Stimulated activated CD8-positive, alpha-beta memory T cell treated with anti-CD3 and anti-CD28 coated beads, Interleukin-7, amount 100 ng/mL, for 24 hours (primary cell): ENCODE measurements around the gene WDR44.
"Not testable (repeated sequence)": the region's sequence is repeated elsewhere in the genome, so short reads cannot be mapped to it uniquely, and the experiment has no call there.

Source experiments
- DNase-seq: peaks from one replicate; pipeline ENCODE4 v3.0.0-alpha.2; 2020; ENCODE audit warnings: low read depth

WDR44 gene

DNA sequence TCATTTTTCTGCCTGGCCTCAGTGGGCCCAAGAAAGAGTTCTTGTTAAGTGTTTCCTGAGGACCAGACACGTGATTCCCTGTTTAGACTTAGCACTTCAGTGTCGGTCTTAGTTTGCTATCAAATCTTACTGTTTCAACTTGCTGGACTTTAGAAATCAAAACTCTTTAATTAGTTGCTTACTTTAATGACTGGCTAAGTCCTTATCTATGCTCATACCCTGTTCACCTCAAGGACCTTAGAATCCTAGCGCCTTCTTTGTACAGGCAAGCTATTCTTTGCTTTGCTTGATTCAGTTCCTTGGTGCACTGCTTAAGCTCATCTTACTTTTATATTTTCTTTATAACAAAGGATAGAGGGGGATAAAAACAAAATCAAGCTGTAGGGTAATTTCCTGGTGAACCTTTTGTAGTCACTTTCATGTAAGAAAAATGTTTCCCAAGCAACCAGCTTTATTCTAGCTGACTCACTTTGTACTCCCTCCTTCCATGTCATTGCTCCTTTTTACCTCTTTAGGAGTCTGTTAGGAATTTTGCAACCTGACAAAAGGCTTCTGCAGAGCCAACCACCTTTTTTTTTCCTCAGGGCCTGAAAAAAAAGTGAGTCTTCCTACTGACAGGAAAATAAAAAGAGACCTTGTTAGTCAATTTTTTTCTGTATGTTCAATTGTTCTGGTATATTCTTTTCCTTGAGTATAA is 14.7 kb downstream of the WDR44 start:
- no peak for DNase-seq

DNA sequence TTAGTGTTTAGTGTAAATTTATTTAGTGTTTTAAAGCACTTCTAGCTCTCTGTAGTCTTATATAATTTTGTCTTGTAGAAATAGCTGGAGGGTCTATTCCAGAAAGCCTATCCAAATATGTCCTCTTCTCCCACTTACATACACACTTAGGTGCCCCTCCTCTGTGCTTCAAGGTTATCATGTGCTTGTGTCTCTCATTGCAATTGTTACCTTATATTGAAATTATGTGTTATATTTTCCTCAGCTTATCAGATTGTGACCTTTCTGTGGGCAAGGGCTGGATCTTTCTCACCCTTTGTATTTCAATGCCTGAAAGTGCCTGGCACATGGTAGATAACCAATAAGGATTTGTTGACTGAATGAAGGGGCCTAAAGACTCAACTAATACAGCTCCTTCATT is 18.4 kb downstream of the WDR44 start:
- DNase-seq = no peak

DNA sequence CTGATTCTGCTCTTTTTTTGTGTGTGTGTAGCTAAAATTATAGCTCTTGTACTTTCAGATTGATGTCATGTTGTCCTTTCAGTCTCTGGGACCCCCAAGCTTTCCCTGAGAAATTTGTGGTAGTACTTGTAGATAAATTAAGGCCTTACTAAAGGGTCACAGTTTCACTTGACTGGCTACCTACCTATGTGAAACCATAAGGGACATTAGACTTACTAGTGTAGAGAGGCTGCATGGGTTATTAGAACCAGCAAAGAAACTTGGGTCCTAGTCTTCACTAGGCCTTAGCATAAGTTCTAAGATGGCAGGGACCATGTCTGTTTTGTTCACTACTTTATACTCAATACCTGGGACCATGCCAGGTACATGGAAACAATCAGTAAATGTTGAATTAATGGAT is 21.4 kb downstream of the WDR44 start:
- DNase-seq = no peak

DNA sequence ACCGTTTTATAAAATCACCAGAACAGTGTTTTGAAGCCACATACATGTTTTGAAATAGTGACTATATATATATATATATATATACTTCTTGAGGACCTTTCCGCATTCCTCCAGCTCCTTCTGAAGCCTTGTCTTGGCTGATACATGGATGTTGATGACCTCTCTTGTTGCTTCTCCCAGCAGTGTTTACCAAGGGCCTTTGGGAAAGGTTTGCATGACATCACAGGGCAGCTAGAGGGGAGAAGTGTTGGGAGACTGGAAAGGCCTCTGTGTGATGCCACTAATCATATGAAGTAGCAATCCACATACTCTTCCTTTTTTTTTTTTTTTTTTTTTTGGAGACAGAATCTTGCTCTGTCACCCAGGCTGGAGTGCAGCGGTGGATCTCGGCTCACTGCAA is 22.5 kb downstream of the WDR44 start:
- DNase-seq = no peak

DNA sequence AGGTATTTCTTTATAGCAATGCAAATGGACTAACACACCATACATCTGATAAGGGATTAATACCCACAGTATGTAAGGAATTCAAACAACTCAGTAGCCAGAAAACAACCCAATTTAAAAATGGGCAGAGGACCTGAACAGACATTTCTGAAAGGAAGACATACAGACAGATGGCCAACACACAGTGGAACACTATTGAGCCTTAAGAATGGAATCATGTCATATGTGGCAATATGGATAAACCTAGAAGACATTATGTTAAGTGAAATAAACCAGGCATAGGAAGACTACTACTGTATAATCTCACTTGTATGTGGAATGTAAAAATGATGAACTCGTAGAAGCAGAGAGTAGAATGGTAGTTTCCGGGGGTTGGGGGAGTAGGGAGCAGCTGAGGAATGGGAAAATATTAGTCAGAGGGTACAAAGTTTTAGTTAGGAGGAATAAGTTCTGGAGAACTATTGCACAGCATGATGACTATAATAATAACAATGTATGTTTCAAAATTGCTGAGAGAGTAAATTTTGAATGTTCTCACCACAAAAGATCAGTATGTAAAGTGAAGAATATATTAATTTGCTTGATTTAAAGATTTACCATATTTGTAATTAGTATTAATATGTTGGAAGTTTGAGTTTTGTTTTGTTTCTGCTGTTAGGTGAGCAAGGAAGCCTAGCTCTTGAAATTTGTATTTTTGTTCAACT is 25.2 kb downstream of the WDR44 start:
- DNase-seq = no peak

DNA sequence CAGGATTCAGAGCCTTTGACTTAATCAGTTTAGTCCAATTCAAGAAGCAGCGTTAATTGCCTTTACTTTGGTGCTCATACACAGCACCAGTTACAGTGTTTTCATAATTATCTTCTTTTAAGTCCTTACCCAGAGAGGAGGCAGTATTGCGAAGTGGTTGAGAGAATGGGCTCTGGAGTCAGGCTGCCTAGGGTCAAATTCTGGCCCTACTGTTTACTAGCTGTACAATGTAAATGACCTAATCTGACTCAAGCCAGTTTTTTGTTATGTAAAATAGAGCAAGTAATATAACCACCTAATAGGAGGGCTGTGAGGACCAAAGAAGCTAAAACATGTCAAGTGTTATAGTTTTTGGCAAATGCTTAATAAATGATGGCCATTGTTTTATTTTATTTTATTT is 27.6 kb downstream of the WDR44 start:
- no peak for DNase-seq

DNA sequence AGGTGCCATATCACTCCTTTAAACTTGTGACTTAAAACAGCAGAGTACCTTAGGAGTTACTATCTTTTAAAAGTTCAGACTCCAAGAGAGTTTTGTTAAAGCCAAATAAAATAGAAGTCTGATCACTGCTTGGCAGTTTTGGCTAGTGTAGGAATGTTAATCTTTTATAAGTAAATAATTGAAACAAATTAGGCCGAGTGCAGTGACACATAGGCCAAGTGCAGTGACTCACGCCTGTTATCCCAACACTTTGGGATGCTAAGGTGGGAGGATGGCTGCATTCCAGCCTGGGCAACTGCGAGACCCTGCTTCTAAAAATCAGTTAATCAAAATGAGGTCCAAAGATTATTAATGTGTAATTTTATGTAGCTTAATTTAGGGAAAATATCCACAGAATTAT is 37.2 kb downstream of the WDR44 start:
- no peak for DNase-seq

DNA sequence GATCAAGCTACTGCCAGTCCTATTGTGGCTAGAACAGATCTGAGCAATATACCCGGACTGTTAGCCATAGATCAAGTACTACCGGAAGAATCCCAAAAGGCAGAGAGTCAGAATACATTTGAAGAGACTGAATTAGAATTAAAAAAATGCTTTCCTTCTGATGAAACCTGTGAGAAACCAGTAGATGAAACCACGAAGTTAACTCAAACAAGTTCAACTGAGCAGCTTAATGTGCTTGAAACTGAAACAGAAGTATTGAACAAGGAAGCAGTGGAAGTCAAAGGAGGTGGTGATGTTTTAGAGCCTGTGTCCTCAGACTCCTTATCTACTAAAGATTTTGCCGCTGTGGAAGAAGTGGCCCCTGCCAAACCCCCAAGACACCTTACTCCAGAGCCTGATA is 46.8 kb downstream of the WDR44 start:
- DNase-seq = no peak

DNA sequence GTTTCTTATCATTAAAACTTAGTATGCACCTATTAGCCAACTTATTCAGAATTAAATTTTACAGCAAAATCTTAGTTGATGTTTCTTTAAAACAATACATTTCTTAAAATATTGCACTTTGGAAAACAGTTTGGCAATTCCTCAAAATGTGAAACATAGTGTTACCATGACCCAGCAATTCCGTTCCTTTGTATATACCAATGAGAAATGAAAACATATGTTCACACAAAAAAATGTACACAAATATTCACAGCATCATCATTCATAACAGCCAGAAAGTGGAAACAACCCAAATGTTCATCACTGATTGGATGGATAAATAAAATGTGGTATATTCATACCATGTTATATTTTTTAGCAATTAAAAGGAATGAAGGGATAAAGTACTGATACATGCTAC is 50.2 kb downstream of the WDR44 start:
- DNase-seq = no peak

DNA sequence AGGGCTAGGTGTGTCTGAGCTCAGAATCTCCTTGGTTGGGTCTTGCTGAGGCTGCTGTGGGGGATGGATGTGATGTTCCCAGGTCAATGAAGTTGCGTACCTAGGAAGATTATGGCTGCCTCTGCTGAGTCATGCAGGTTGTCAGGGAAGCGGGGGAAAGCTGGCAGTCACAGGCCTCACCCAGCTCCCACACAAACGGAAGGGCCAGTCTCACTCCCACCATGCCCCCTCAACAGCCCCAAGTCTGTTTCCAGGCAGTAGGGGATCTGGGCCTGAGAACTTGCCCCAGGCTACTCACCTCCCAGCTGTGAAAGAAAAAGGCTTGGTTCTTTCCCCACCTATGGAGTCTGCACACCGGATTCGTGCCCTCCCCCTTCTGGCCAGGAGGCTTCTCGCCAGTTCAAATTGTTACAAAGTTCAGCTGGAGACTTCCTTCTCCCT is 72.9 kb downstream of the WDR44 start:
- no peak for DNase-seq

DNA sequence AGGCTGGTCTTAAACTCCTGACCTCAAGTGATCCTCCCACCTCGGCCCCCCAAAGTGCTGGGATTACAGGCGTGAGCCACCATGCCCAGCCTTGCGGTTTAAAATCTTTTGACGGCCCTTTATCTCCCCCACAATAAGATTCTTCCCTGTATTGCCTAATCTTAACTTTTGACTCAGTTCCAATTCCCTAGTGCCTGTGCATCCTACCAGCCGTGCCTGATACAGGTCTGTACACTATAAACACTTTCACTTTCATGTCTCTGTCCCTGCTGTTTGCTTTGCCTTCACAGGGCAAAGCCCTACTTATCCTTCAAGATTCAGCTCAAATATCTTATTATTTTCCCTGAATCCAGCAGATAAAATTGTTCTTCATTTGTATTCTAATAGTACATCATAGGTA is 74.6 kb downstream of the WDR44 start:
- DNase-seq = no peak

DNA sequence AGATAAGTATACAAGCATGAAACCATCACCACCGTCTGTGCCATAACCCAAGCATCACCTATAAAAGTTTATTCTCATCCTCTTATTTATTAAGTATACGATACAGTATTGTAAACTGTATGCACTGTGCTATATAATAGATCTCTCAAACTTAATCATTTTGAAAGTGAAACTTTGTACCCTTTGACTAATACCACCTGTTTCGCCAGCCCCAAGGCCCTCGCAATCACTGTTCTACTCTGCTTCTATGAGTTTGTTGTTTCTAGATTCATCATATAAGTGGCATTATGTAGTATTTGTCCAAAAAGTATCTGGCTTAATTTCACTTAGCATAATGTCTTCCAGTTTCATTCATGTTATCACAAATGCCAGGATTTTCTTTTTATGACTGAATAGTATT is 77.7 kb downstream of the WDR44 start:
- no peak for DNase-seq

DNA sequence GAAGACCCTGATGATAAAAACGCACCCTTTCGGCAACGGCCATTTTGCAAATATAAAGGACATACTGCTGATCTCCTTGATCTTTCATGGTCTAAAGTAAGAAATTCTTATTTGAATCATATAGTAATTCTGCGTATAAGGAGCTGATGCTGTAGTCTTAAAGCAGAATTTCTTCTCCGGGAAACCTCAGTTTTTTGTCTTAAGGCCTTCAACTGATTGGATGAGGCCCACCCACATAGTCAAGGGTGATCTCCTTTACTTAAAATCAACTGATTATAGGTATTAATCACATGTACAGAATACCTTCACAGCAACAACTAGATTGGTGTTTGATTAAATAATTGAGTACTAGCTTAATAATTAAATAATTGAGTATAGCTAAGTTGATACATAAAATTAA is 86.9 kb downstream of the WDR44 start:
- DNase-seq = no peak

DNA sequence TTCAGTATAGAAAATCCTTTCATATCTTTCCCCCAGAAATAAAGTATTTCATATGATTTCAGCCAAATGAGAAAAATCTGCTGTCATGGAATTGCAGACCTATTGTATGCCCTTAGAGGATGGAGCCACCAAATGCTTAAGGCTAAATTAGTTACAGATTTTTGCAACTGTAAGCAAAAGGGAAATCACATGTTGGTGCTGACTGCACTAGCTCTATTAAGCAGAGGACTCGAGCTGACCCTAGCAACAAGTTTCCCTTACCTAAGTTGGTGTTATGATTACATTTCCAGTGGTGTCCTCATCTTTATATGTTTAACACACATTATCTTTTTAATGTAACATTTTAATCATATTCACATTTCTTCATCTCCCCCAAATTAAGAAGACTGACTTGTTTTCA is 91.4 kb downstream of the WDR44 start:
- no peak for DNase-seq

DNA sequence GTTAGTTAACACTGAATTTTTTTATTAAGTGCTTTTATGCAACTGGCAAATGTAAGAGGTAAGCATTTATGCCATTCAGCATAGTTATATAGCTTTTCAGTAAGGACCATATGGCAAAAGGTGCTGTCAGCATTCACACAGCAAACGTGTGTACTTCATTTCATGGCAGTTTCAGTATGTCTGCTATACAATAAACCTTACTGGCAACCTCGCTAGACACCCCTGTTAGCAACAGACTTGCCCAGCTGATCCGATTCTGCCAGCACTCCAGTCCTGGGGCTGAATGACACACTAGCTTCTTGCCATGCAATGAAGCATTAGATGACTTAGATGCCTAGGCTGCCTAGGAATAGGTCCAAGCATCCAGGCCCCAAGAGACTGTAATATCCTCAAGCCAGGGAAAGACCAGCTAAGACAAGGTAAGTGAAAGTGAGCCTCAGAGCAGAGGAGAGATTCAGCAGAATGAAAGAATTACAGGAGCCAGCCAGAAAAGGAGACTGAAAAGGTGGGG is 102.4 kb downstream of the WDR44 start:
- no peak for DNase-seq

DNA sequence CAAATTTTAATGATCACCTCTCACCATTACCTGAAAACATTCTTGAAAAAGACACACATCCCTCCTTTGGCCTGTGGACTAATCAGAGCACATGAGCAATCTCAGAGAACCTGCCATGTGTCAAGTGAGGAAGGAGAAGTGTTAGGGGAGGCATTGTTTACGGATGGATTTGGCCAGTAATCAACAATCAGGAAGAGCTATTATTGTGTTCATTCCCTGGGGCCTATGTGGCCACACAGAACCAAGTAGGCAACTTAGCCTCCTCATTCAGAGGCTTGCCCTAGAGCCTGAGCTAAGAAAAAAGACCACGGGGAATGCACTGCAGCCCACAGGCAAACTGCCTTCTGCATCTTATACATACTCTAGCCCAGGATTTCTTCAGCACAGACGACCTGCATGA is 109.1 kb downstream of the WDR44 start:
- DNase-seq = no peak

DNA sequence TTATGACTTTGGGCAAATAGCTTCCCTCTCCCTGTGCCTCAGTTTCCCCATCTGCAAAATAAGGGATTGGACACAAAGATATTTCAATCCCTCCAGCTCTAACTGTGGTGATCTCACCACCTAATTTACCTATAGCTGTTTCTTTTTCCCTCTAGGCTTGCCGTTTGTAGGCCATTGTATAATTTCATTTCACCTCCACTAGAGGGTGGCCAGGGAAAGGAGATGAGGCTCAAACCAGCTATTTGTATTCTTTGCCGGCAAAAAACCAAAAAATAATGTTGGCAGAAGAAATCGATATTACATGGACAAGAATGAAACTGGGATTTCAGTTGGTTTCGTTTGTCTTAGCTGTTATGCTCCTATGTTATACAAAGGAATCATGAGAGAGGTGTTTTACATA is 113.6 kb downstream of the WDR44 start:
- no peak for DNase-seq

DNA sequence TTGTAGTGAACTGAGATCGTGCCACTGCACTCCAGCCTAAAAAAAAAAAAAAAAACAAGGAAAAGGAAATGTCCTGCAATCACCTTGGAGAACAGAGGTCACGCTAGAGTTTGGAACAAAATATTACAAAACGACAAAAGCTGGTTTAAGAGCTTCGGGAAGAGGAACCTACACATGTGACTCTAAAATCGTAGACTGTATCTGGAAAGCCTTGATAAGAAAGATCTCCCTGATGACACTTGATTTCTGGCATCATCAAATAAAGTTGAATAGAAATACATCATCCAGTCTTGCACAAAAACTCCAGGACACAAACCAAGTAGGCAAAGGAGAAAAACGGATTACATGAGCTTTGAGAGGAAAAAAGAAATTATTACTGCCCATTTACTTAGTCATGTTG is 118.6 kb downstream of the WDR44 start:
- DNase-seq = no peak

DNA sequence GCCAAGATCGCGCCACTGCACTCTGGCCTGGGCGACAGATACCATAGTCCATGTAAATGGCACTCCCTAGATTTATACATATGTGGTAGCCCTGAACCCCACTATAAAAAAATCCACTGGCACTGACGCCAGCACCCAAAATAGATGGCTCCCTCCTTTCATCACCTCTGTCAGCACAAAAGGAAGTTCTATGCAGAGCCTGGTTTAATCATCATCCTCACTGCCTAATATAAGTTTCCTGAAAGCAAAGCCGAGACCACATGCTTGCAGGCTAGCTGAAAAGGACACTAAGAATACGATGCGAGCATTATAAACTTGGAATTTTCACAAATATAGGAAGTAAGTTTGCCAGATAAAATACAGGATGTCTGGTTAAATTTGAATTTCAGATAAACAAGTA is 122.2 kb downstream of the WDR44 start:
- DNase-seq = no peak

DNA sequence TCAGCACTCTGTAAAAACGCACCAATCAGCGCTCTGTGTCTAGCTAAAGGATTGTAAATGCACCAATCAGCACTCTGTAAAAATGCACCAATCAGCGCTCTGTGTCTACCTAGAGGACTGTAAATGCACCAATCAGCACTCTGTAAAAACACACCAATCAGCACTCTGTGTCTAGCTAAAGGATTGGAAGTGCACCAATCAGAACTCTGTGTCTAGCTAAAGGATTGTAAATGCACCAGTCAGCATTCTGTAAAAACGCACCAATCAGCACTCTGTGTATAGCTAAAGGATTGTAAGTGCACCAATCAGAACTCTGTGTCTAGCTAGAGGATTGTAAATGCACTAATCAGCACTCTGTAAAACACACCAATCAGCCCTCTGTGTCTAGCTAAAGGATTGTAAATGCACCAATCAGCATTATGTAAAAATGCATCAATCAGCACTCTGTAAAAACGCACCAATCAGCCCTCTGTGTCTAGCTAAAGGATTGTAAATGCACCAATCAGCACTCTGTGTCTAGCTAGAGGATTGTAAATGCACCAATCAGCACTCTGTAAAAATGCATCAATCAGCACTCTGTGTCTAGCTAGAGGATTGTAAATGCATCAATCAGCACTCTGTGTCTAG is 124.9 kb downstream of the WDR44 start:
- not testable (repeated sequence) for DNase-seq

DNA sequence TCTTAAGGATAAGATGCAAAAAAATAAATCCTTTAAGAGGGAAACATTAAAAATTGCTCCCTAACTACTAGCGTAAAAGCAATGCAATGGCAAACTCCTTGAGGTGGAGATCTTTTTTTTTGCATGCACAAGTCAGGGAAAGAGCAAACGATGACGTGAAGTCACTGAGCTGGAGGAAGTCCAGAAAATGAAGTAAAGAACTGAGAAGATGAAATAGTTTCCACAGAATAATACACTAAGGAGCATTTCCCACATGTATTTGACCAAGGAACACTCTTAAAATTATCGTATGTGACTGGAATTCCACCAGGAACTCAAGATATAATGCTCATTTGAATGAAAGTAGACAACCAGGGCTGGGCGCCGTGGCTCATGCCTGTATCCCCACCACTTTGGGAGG is 128.7 kb downstream of the WDR44 start:
- DNase-seq = no peak

DNA sequence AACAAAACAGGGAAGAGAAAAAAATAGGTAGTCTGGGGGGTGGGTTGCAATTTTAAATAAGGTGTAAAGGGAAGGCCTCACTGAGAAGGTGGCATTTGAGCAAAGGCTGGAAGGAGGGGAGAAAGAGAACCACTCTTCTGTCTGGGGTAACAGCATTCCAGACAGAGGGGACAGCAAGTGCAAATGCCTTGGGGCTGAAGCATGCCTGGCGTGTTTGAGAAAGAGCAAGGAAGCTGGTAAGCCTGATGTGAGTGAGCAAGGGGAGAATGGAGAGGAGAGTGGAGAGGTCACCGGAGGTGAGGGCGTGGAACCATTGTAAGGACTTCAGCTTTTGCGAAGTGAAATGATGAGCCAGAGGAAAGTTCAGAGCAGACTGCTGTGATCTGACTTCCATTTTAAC is 130.0 kb downstream of the WDR44 start:
- no peak for DNase-seq

DNA sequence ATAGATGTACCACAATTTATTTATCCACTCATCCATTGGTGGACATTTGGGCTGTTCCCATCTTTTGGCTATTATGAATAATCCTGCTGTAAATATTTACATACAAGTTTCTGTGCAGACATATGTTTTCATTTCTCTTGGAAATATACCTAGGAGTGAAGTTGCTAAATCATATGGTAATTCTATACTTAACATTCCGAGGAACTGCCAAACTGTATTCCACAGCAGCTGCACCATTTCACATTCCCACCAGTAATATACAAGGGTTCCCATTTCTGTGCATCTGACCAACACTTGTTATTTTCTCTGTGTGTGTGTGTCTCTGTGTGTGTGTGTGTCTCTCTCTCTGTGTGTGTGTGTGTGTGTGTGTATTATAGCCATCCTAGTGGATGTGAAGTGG is 134.3 kb downstream of the WDR44 start:
- DNase-seq = no peak
